ENCODE data around the gene EMID1.

Gene EMID1

DNA sequence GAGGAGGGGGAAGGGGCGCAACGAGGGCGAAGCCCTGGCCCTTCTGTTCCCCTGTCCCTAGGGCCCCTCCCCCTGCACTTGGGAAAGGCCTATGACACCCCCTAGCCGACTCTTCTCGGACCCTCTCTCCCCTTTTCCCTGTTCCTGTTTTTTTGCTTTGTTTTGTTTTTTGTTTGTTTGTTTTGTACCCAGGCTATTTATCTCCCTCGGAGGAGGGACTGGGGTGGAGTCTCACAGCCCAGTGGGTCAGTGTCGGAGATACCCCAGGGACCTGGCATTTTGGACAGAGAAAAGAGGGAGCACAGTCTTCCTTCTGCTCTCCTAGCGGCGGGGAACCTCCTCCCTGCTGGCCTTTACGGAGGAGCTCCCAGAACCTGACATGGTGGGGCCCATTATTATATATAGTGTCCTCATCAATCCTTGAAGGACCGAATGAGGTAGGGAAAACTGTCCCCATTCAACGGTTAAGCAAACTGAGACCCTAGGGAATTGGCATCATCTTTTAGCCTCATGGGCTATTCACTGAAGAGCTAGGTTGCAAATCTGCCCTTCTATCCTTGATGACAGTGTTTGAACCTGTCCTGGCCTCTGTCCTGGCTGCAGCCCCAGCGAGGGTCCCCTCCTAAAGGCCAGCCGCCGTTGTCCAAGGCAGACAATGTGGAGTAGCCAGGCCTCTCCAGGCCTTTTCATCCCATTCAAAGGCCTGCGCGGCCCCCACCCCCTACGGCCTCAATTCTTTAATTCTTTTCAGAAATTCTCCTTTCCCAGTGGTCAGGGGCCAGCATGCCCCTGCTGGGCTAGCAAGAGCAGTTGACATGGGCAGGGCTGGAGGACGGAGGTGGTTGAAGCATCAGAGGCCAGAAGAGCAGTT lies 911 bp downstream of the EMID1 start:
- peak overlapping the region; percentile 81 for H3K4me3 ChIP-seq (ENCODE audit: low read depth, low read length)
- no peak for DNase-seq (ENCODE audit: low read depth)
- TF ChIP-seq, protein P1, sequence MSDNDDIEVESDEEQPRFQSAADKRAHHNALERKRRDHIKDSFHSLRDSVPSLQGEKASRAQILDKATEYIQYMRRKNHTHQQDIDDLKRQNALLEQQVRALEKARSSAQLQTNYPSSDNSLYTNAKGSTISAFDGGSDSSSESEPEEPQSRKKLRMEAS (IDR thresholded peaks at IDR 0.05; ENCODE audit: low read depth, low read length): no peak
- TF ChIP-seq, protein P2, sequence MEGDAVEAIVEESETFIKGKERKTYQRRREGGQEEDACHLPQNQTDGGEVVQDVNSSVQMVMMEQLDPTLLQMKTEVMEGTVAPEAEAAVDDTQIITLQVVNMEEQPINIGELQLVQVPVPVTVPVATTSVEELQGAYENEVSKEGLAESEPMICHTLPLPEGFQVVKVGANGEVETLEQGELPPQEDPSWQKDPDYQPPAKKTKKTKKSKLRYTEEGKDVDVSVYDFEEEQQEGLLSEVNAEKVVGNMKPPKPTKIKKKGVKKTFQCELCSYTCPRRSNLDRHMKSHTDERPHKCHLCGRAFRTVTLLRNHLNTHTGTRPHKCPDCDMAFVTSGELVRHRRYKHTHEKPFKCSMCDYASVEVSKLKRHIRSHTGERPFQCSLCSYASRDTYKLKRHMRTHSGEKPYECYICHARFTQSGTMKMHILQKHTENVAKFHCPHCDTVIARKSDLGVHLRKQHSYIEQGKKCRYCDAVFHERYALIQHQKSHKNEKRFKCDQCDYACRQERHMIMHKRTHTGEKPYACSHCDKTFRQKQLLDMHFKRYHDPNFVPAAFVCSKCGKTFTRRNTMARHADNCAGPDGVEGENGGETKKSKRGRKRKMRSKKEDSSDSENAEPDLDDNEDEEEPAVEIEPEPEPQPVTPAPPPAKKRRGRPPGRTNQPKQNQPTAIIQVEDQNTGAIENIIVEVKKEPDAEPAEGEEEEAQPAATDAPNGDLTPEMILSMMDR (IDR thresholded peaks at IDR 0.05; ENCODE audit: low read depth, low read length): no peak
- TF ChIP-seq MYC (IDR thresholded peaks at IDR 0.05; ENCODE audit: low read depth, low read length): no peak

DNA sequence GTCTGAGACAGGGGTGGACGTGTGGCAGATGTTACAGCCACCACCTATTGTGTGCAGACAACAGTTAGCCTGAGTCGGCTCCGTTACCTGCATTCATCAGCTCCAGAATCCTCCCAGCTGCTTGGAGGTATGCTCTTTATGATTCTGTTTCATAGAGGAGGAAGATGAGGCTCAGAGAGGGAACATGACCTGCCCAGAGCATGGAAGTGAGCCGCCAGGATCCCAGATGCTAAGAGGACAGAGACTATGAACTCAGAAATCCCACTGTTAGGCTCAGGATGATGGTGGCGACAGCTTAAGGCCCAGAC lies 1.5 kb downstream of the EMID1 start:
- peak overlapping the region; percentile 81 for H3K4me3 ChIP-seq (ENCODE audit: low read depth, low read length)
- no peak for DNase-seq (ENCODE audit: low read depth)
- TF ChIP-seq, protein P2 (IDR thresholded peaks at IDR 0.05; ENCODE audit: low read depth, low read length): no peak
- TF ChIP-seq MYC (IDR thresholded peaks at IDR 0.05; ENCODE audit: low read depth, low read length): no peak
- TF ChIP-seq, protein P1 (IDR thresholded peaks at IDR 0.05; ENCODE audit: low read depth, low read length): no peak
- TF ChIP-seq POLR2A (IDR thresholded peaks at IDR 0.05; ENCODE audit: extremely low read depth, insufficient read length): no peak

DNA sequence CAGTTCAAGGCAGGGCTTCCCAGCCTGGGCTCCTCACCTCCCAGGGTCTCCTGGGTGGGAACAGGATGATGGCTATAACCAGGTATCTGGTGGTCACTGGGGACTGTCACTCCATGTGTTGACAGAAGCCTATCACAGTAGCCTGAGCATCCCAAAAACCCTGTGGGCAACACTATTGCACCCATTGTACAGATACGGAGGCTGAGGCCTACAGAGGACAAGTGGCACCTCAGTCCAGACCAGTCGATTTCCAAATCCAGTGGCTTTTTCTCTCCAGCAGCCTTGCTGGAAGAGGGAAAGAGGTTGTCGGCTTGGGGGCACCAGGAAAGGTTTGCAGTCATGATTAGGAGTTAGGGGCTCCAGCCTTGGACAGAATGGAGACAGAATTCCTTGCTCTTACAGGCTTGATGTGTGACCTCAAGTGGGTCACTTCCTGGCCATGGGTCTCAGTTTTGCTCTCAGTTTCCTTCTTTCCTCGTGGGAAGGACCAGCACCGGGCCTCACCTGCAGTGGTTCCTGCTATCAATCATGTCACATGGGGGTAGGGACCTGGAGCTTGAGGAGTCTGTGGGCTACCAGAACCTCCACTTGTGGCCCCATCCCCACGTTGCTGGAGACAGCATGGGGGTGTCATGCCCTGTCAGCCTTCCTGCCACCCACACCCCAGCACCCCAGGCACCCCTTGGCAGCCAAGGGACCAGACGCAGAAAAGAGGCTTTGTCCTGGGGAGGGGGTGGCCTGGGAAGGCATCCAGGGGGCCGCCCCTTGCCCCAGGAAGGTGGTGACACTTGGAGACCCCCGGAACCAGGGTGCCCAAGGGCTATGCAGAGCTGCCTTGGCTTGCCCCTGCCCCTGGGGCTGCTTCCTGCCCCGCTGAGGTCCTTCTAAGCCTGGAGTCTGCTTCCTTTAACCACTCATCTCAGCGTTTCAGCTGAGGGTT lies 2.1 kb downstream of the EMID1 start:
- no peak for DNase-seq (ENCODE audit: low read depth)
- peak overlapping the region; percentile 81 for H3K4me3 ChIP-seq (ENCODE audit: low read depth, low read length)
- TF ChIP-seq POLR2A (IDR thresholded peaks at IDR 0.05; ENCODE audit: extremely low read depth, insufficient read length) (no peak), MYC (IDR thresholded peaks at IDR 0.05; ENCODE audit: low read depth, low read length) (no peak)
- TF ChIP-seq, protein P1 (IDR thresholded peaks at IDR 0.05; ENCODE audit: low read depth, low read length): no peak
- TF ChIP-seq, protein P2 (IDR thresholded peaks at IDR 0.05; ENCODE audit: low read depth, low read length): no peak

DNA sequence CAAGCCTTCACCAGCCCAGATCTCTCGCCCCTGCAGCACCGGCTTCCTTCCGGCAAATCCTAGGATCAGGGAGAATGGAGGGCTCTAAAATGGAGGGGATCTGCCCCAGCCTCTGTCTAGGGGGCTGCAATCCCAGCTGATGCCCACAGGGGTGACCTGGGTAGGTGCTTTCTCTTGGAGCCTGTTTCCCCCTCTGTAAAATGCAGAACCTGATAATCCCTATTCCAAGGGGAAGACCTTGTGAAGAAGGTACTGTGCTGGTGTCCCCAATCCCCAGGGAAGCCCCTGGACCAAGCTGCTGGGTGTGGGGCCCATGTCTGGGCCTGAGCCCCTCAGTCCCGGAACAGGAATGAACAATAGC lies 2.8 kb downstream of the EMID1 start:
- TF ChIP-seq POLR2A (IDR thresholded peaks at IDR 0.05; ENCODE audit: extremely low read depth, insufficient read length): no peak
- TF ChIP-seq, protein P2 (IDR thresholded peaks at IDR 0.05; ENCODE audit: low read depth, low read length): peak; percentile 2
- no peak for TF ChIP-seq MYC (IDR thresholded peaks at IDR 0.05; ENCODE audit: low read depth, low read length)
- TF ChIP-seq, protein P1 (IDR thresholded peaks at IDR 0.05; ENCODE audit: low read depth, low read length): no peak
- peak overlapping the region; percentile 46 for H3K4me3 ChIP-seq (ENCODE audit: low read depth, low read length)
- DNase-seq (ENCODE audit: low read depth): no peak

DNA sequence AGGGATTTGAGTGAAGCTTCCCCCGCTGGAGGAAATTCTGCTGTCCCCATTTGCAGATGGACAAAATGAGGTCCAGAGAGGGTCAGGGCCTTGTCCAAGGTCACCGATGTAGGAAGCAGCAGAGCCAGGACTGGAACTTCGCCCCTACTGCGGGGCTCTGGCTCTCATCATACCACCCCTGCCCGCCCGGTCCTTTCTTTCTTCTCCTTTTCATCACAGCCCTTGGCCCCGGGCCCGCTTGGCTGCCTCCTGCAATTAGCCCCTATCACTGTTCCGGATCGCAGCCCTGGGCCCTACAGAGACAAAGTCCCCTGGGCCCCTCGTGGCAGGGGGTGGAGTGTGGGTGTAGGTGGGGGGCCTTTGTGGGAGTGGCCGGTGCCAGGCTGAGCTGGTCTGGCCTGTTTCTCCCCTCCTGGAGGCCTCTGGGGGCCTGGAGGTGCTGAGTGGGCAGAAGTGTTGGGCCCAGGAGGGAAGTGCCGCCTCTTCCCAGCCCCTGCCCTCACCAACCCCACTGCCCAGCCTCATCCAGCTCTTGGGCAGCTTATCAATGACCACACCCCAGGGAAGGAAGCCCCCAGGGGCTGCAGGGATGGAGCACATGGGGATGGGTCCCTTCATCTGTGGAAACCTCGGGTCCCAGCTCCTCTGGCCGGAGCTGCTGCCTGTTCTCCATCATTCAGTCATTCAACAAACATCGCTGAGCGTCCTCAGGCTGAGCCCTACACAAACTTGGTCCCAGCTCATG lies 3.4 kb downstream of the EMID1 start:
- TF ChIP-seq, protein P1 (IDR thresholded peaks at IDR 0.05; ENCODE audit: low read depth, low read length): no peak
- TF ChIP-seq, protein P2 (IDR thresholded peaks at IDR 0.05; ENCODE audit: low read depth, low read length): no peak
- TF ChIP-seq POLR2A (IDR thresholded peaks at IDR 0.05; ENCODE audit: extremely low read depth, insufficient read length) (no peak), MYC (IDR thresholded peaks at IDR 0.05; ENCODE audit: low read depth, low read length) (no peak)
- peak overlapping the region; percentile 46 for H3K4me3 ChIP-seq (ENCODE audit: low read depth, low read length)
- peak; percentile 76 for DNase-seq (ENCODE audit: low read depth)

Data from NB4 (cell line).